Measurements from ENCODE around the gene DNM3. TPM values are rescaled to one million over a fixed set of nuclear protein-coding genes. Genes with fewer than 3 reads are reported as not detected.

DNM3 gene
- polyA plus RNA-seq, 3 donors, result 0.15 TPM; not detected in 2

- no peak for TF ChIP-seq CTCF (IDR thresholded peaks at IDR 0.05)
- H3K4me2 ChIP-seq (replicated peaks; ENCODE audit: extremely low read depth, low read length, poor library complexity, severe bottlenecking), result no peak overlapping the region
- H3K4me1 ChIP-seq (ENCODE audit: control insufficient read depth in 1 of 2, insufficient read depth in 2 of 2, low read length in 2 of 2), result peaks cover 11 to 30% of the 10 kb centered on the region in 2 donors
- no peak overlapping the region for H3K4me3 Mint-ChIP-seq
- H3K79me2 ChIP-seq (ENCODE audit: insufficient read depth, low read length), result peaks cover 56% of the 10 kb centered on the region
- DNase-seq, result no peak
- intact Hi-C loops (cut with micrococcal nuclease), result loop anchor here in 1 of 2 donors (10.0 kb wide), 1 partner anchor 598 kb away; the partner anchor contains the start of gene DNM3
- H3K9me3 ChIP-seq (replicated peaks in 1 of 2; ENCODE audit: control insufficient read depth in 1 of 2, insufficient read depth in 1 of 2, low read length in 2 of 2), result no peaks in the 10 kb centered on the region
- H3K4me1 Mint-ChIP-seq, result peaks cover 35% of the 10 kb centered on the region
- no peak overlapping the region for H2AFZ ChIP-seq (ENCODE audit: insufficient read depth, low read depth, low read length, poor library complexity, severe bottlenecking)
- H3K36me3 ChIP-seq (replicated peaks in 1 of 2; ENCODE audit: control insufficient read depth in 1 of 2, insufficient read depth in 2 of 2, low read length in 2 of 2), result peaks cover 2 to 40% of the 10 kb centered on the region in 2 donors
- no peaks in the 10 kb centered on the region for H3K27me3 Mint-ChIP-seq (ENCODE audit: low read depth in 3 of 3)
- peak overlapping the region in 1 of 7 donors; percentile 4 for H3K27ac Mint-ChIP-seq
- 100% methylated on average over 2 of the region's 6 CpGs for WGBS (ENCODE audit: insufficient coverage)
- H3K9ac ChIP-seq (ENCODE audit: insufficient read depth, low read length, poor library complexity, severe bottlenecking), result no peak overlapping the region
- H3K4me3 ChIP-seq (replicated peaks in 1 of 3; ENCODE audit: low read depth in 2 of 3, low read length in 3 of 3), result no peak overlapping the region
- H3K27me3 ChIP-seq (ENCODE audit: control insufficient read depth in 2 of 2, insufficient read depth in 2 of 2, low read length in 2 of 2), result no peaks in the 10 kb centered on the region
- peaks cover 0 to under 1% (median 0%) of the 10 kb centered on the region in 7 donors for H3K9me3 Mint-ChIP-seq
- H3K36me3 Mint-ChIP-seq, result peaks cover 24% of the 10 kb centered on the region in 2 donors
- H4K20me1 ChIP-seq (ENCODE audit: insufficient read depth, low read length), result no peaks in the 10 kb centered on the region
- H3K27ac ChIP-seq (ENCODE audit: low read depth in 1 of 2, low read length in 2 of 2), result no peak overlapping the region
These were observed 601.1 kb downstream of the DNM3 start for GRCh38 chr1:172442404-172442803.

- no peak for TF ChIP-seq CTCF (IDR thresholded peaks at IDR 0.05)
- peaks cover 40% of the 10 kb centered on the region for H3K4me1 Mint-ChIP-seq
- H3K4me3 Mint-ChIP-seq, result peak overlapping the region; percentile 85 to 97
These were observed 601.7 kb downstream of the DNM3 start for GRCh38 chr1:172442843-172443565.

More at GRCh38 chr1:172442843-172443565, 601.7 kb downstream of the DNM3 start:
- H3K79me2 ChIP-seq (ENCODE audit: insufficient read depth, low read length), result peaks cover 56% of the 10 kb centered on the region
- H3K27me3 ChIP-seq (ENCODE audit: control insufficient read depth in 2 of 2, insufficient read depth in 2 of 2, low read length in 2 of 2), result no peaks in the 10 kb centered on the region
- peak overlapping the region; percentile 85 for H3K4me2 ChIP-seq (replicated peaks; ENCODE audit: extremely low read depth, low read length, poor library complexity, severe bottlenecking)
- peak overlapping the region in 1 of 2 donors; percentile 90 for H3K27ac ChIP-seq (ENCODE audit: low read depth in 1 of 2, low read length in 2 of 2)
- Mint-ChIP-seq H3K27ac (peak overlapping the region in 6 of 7 donors; percentile 65 to 93 (median 91)), H3K36me3 (peaks cover 23% of the 10 kb centered on the region in 2 donors), H3K27me3 (ENCODE audit: low read depth in 3 of 3) (no peaks in the 10 kb centered on the region), H3K9me3 (no peaks in the 10 kb centered on the region)
- no peaks in the 10 kb centered on the region for H3K9me3 ChIP-seq (replicated peaks in 1 of 2; ENCODE audit: control insufficient read depth in 1 of 2, insufficient read depth in 1 of 2, low read length in 2 of 2)
- peak overlapping the region; percentile 91 for H3K9ac ChIP-seq (ENCODE audit: insufficient read depth, low read length, poor library complexity, severe bottlenecking)
- intact Hi-C loops (cut with micrococcal nuclease), result loop anchor here in 1 of 2 donors (10.0 kb wide), 1 partner anchor 598 kb away; the partner anchor contains the start of gene DNM3
- H3K36me3 ChIP-seq (replicated peaks in 1 of 2; ENCODE audit: control insufficient read depth in 1 of 2, insufficient read depth in 2 of 2, low read length in 2 of 2), result peaks cover 2 to 40% of the 10 kb centered on the region in 2 donors
- H4K20me1 ChIP-seq (ENCODE audit: insufficient read depth, low read length), result no peaks in the 10 kb centered on the region
- WGBS (ENCODE audit: insufficient coverage), result no CpG with 5 or more reads among the region's 3 CpGs
- H2AFZ ChIP-seq (ENCODE audit: insufficient read depth, low read depth, low read length, poor library complexity, severe bottlenecking), result peak overlapping the region; percentile 99
- no peak for DNase-seq
- peak overlapping the region; percentile 66 to 88 (median 82) for H3K4me3 ChIP-seq (replicated peaks in 1 of 3; ENCODE audit: low read depth in 2 of 3, low read length in 3 of 3)
- H3K4me1 ChIP-seq (ENCODE audit: control insufficient read depth in 1 of 2, insufficient read depth in 2 of 2, low read length in 2 of 2), result peaks cover 17 to 36% of the 10 kb centered on the region in 2 donors
